ENCODE data around the gene IP6K2.

The IP6K2 gene

GRCh38 chr3:48688032-48688736 is 28.8 kb downstream of the IP6K2 start:
- DNase-seq (ENCODE audit: low spot score), result no peak

DNA sequence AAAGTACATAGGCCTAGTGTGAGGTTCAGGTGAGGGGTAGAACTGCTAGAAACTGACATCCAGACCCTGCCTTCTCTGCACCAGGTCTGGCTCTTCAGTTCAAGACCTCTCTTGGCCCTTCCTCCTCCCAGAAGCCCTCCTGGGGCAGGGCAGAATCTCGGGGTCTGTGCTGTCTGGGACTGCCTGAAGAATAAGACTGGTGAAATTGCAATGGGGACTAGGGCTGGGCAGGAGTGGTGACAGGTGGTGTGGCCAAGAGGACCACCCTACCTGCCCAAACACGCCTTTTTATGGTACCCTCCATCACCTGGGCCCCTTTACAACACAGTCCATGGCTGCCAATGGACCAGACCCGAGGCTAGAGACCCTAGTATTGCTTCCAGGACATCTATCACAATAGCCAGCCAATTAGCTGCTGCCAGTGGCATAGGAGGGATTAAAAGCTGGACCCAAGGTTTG is 29.8 kb downstream of the IP6K2 start:
- no peak for DNase-seq (ENCODE audit: low spot score)

- no peak for DNase-seq (ENCODE audit: low spot score)
Observed at GRCh38 chr3:48686538-48687219, 30.3 kb downstream of the IP6K2 start.

- DNase-seq (ENCODE audit: low spot score), result peak; percentile 99
Observed at GRCh38 chr3:48685603-48686511, 31.2 kb downstream of the IP6K2 start, which contains the start of gene NCKIPSD. Gene NCKIPSD, minus strand, starts transcription at chr3:48685915. Its CDS starts 108 bp downstream, at chr3:48685807.

DNA sequence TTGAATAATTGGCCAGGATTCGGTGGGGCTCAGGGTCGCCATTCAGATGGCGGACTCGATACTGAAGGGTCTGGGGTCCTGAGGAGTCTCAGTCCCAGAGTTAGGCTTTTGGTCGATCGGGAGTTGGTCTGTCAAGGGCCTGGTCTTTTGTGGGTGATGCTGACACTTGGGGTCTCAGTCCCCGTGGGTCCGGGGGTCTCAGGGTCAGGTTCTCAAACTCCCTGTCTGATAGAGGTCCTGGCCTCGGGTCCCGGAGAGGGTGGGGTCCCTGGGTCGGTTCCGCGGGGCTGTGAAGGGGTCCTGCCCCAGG is 31.8 kb downstream of the IP6K2 start:
- DNase-seq (ENCODE audit: low spot score), result no peak

GRCh38 chr3:48684480-48685143 is 32.4 kb downstream of the IP6K2 start:
- no peak for DNase-seq (ENCODE audit: low spot score)

- no peak for DNase-seq (ENCODE audit: low spot score)
Observed at GRCh38 chr3:48684054-48684349, 33.0 kb downstream of the IP6K2 start.

DNA sequence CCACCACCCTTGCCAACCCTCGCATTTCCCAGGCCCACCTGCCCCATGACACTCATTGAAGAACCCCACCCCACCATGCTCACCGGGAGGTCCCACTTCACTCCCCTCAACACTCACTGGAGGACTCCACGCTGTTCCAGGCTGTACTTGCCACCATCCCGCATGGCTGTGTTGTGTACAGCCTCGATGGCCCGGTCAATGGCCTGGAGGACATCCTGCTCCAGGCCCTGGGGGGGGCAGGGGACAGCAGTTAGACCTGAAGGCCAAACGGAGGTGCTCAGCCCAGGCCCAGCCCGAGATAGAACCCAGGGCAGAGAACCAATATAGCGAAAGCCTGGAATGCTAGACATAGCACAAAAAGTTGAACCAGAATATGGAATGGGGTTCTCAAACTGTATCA is 34.2 kb downstream of the IP6K2 start:
- no peak for DNase-seq (ENCODE audit: low spot score)

DNA sequence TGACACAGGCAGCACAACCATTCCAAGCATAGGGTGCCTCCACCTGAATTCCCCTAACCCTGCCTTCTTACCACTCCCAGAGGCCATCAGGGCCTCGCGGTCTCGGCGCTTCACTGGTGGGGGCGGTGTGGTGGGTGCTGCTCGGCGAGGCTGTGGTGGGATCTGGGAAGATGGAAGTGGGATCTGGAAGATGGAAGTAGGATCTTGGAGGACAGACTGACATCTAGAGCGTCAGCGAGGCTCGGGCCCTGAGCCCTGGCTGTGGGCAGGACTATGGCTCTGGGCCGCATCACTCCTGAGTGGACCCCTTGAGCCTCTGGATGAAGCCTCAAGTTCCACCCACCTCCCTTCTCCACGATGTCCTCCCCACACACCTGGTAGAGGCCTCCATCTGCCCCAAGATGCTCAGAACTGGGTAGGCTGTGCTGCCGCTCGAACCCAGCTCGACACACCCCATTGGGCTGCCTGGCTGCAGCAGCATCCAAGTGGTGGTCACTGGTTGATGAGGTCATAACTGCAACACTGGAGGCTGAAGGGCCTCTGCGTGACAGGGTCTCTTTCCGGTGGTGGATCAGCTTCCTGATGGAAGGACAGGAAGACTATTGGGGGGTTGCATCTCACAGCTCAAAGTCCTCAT is 34.9 kb downstream of the IP6K2 start:
- no peak for DNase-seq (ENCODE audit: low spot score)

DNA sequence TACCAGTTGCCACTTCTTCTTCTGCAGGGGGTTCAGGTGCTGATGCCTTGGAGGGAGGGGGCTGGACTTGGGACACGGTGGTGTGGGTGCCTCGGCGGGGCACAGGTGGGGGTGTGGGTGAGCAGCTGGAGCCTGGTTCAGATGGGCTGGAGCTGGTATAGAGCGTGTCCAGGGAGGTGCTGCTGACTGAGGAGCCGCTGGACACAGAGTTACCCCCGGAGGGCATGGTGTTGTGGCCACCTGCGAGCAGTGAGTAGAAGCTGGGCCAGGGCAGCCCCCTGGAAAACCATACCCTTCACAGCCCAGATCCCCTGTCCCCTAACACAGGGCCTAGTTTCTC is 35.5 kb downstream of the IP6K2 start:
- no peak for DNase-seq (ENCODE audit: low spot score)

DNA sequence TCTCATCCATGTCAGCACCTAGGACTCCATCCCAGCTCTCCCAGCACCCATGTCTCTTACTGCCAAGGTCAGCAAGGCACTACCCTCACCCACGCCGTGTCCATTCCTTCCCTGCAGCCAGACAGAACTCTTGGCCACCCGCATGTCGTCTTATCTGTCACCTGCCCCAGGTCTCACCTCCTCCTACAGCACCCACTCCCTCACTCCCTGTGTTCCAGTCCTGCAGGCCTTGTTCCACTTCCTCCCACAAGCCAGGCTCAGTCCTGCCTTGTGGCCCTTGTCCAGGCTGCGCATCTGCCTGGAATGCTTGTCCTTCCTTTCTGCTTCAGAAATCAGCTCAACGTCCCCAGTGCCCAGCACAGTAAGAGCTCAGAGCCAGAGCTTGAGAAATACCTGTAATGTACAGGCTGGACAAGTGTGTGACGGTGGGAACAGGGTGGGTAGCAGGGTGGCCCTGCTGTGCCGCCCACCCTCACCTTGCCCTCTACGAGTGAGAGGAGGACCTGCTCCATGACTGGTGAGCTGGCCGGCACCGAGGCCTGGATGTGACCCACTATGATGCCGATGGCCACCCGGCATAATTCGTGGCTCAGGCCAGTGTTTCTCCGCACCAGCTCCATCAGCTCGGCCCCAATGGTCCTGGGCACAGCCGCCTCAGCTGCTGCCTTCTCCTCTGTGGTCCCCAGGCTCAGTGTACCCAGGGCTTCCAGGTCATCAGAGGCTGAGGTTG is 36.0 kb downstream of the IP6K2 start:
- no peak for DNase-seq (ENCODE audit: low spot score)

GRCh38 chr3:48679411-48680391 is 37.3 kb downstream of the IP6K2 start:
- DNase-seq (ENCODE audit: low spot score), result no peak

- no peak for DNase-seq (ENCODE audit: low spot score)
Observed at GRCh38 chr3:48678566-48679380, 38.2 kb downstream of the IP6K2 start.

- DNase-seq (ENCODE audit: low spot score), result no peak
Observed at GRCh38 chr3:48678056-48678455, 39.0 kb downstream of the IP6K2 start.

- no peak for DNase-seq (ENCODE audit: low spot score)
Observed at GRCh38 chr3:48674505-48674904, 42.5 kb downstream of the IP6K2 start.

DNA sequence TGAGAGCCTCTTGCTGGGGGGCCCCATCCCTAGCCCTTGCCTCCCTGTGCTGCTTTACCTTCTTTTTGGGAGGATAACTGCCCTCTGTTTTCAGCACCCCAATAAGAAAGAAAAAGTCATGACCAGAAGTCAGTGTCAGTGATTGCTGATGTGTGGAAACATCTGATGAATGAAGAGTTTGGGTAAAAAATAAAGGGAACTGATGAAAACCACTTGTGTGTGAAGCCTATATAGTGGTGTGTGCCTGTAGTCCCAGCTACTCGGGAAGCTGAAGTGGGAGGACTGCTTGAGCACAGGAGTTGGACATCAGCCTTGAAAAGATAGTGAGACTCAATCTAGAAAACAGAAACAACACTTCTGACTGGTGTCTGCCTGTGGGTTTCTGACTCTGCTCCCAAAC is 44.5 kb downstream of the IP6K2 start:
- DNase-seq (ENCODE audit: low spot score), result no peak

DNA sequence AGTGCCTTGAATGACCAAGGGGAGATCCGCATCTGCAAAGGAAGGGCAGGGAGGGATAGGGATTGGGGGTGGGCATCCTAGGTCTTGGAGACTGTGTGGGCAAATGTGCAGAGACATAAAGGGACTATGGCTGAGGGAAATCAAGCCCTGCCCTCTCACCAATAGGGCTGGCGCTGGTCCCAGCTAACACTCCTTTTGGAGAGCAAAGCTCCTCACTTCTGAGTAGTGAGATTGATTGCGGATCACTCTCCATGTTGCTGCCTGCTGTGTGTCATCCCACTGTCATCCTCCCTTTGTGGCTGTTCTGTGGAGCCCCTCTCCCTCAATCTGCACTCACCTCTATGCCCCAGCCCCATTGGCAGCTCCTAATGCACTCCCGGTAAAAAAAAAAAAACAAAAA is 52.1 kb downstream of the IP6K2 start:
- no peak for DNase-seq (ENCODE audit: low spot score)

DNA sequence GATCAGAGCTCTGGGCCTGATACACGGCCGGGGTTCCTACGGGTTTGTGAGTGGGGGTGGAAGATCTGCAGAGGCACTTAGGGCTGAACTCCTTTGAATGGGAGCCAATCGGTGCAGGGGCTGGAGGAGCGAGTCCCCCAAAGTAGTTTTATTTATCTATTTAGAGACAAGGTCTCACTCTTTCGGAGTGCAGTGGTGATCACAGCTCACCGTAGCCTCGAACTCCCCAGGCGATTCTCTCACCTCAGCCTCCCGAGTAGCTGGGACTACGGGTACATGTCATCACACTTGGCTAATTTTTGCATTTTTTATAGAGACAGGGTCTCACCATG is 52.7 kb downstream of the IP6K2 start:
- DNase-seq (ENCODE audit: low spot score), result no peak
